Panc1 (cell line): ENCODE data around the gene TMEM92. TPM values are rescaled to one million over a fixed set of nuclear protein-coding genes. Genes with fewer than 3 reads are reported as not detected.

Source experiments
- ATAC-seq: fragments of 200-7000 bp; cut with Tn5 transposase; 2 replicates; pipeline ENCODE4 v1.9.1; 2020; ENCODE audit warnings: mild to moderate bottlenecking, moderate library complexity
- BruUV-seq: library from RNA; stranded (reverse); fragments of 400-500 nt; replicated peaks from 2 replicates; lab custom pipeline; 2021; lab: Mats Ljungman, UMichigan
- CTCF ChIA-PET: fragments of 300-600 bp; sonication (Branson Sonifier 250); formaldehyde crosslinking; loops from one replicate; lab custom pipeline; 2022; ENCODE audit warnings: antibody characterized with exemption; lab: Charles Lee
- POLR2A ChIA-PET: fragments of 300-600 bp; sonication (Branson Sonifier 250); formaldehyde crosslinking; loops from one replicate; lab custom pipeline; 2022; ENCODE audit warnings: antibody characterized with exemption; lab: Charles Lee
- DNase-seq: peaks from one replicate; pipeline ENCODE4 v3.0.0-alpha.2; 2010; ENCODE audit warnings: low read depth, low spot score
- H3K27ac ChIP-seq: 2 replicates; pipeline ENCODE4 v1.5.1; 2011; ENCODE audit warnings: mild to moderate bottlenecking, low read length, inconsistent platforms
- H3K27me3 ChIP-seq: fragments of 200-500 bp; sonication (Bioruptor generic); 2 replicates; pipeline ENCODE4 v1.6.0; 2014; ENCODE audit warnings: low read length, inconsistent platforms; ENCODE audit not compliant: control insufficient read depth, insufficient read depth
- H3K36me3 ChIP-seq: fragments of 200-500 bp; sonication (Bioruptor generic); 2 replicates; pipeline ENCODE4 v1.5.1; 2014; ENCODE audit warnings: inconsistent platforms, mild to moderate bottlenecking, low read length, moderate library complexity; ENCODE audit not compliant: control insufficient read depth, insufficient read depth
- H3K4me1 ChIP-seq: 2 replicates; pipeline ENCODE4 v1.5.1; 2011; ENCODE audit warnings: inconsistent platforms, mild to moderate bottlenecking, low read length, moderate library complexity; ENCODE audit not compliant: control insufficient read depth, insufficient read depth
- H3K4me3 ChIP-seq, 2 experiments: 2 replicates each; pipeline ENCODE4 v1.5.1; 2011 to 2012; ENCODE audit warnings: low read depth in 2 of 2, low read length in 2 of 2, mild to moderate bottlenecking in 2 of 2, inconsistent platforms in 1 of 2, moderate library complexity in 1 of 2
- H3K9me3 ChIP-seq: fragments of 200-500 bp; sonication (Bioruptor generic); 2 replicates; pipeline ENCODE4 v1.5.1; 2014; ENCODE audit warnings: low read depth, mild to moderate bottlenecking, inconsistent platforms, low read length, moderate library complexity; ENCODE audit not compliant: control insufficient read depth, insufficient read depth
- POLR2AphosphoS5 ChIP-seq: IDR thresholded peaks from 2 replicates; pipeline ENCODE4 v1.6.1; 2012; ENCODE audit warnings: mild to moderate bottlenecking, low read depth, low read length, moderate library complexity
- SIN3A ChIP-seq: IDR thresholded peaks from 2 replicates; pipeline ENCODE4 v1.6.1; 2012; ENCODE audit warnings: low read depth, mild to moderate bottlenecking, low read length, moderate library complexity, borderline replicate concordance; ENCODE audit not compliant: insufficient read depth
- TCF7L2 ChIP-seq: IDR thresholded peaks from 2 replicates; pipeline ENCODE4 v1.6.1; 2011; ENCODE audit warnings: mild to moderate bottlenecking, low read depth, low read length, inconsistent platforms
- in situ Hi-C: cut with HindIII; loops from 2 replicates; pipeline ENCODE4 v1.10.0; 2016; ENCODE audit warnings: low sequenced_read_pairs, low pct_unique_long_range_greater_than_20kb
- intact Hi-C: fragments of 100-400 bp; cut with micrococcal nuclease; formaldehyde crosslinking; loops from one replicate; pipeline ENCODE4 v1.10.0; 2022; ENCODE audit not compliant: unreplicated experiment
- total RNA-seq: library from RNA; stranded (reverse); gene quantifications from one replicate; pipeline ENCODE4 v1.2.1, GENCODE V29; 2021; ENCODE audit not compliant: unreplicated experiment
- TF ChIP-seq, protein P1 (sequence below): fragments of 450-650 bp; IDR thresholded peaks from 2 replicates; pipeline ENCODE4 v1.5.1; 2017; ENCODE audit warnings: mild to moderate bottlenecking
- TF ChIP-seq, protein P2 (sequence below), 2 experiments: IDR thresholded peaks; 2 replicates each; pipeline ENCODE4 v1.6.1; 2011 to 2012; ENCODE audit warnings: low read depth in 2 of 2, control low read depth in 1 of 2, low read length in 1 of 2, mild to moderate bottlenecking in 1 of 2, moderate library complexity in 1 of 2; ENCODE audit not compliant: insufficient read depth in 1 of 2

The TMEM92 gene
- total RNA-seq, 1 experiment from 2014 or later, result 0.54 TPM

DNA sequence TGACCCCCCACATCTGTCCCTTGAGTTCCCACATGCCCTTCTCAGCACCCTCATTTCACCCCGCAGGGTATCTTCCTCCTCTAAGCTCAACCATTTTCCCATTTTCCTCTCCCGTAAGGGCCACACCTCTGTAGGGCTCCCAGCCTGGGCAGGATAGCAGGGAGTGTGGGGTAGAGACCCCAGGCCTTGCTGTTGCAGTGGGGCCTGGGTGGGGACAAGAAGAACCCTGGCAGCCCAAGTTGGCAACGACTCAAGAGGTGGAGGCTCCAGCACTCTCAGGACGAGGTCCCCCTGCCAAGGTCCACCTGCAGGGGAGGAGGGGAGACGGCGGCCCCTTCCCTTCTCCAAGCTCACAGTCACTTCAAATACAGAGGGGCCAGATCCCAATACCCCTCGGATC lies 2.0 kb upstream of the TMEM92 start:
- ChIA-PET POLR2A (no interaction called here), CTCF (interaction anchor here (0.6 to 1.3 kb wide), 5 partner anchors 17 to 311 kb away, joined by 3 to 14 read pairs (median 5); partner anchors contain the start of gene COL1A1)
- intact Hi-C loops, result no loop called here
- Histone ChIP-seq H3K4me3 (peak overlapping the region; percentile 50 to 77; a peak in 3 of 4 replicates), H3K9me3 (no peaks in the 10 kb centered on the region), H3K27ac (peak overlapping the region; percentile 66; the same call in 1 of the 2 replicates), H3K36me3 (no peaks in the 10 kb centered on the region), H3K4me1 (peaks cover 19% of the 10 kb centered on the region), H3K27me3 (no peaks in the 10 kb centered on the region)
- ATAC-seq (no peak), DNase-seq (no peak)
- BruUV-seq, result no TSS peak
- TF ChIP-seq, protein P1, sequence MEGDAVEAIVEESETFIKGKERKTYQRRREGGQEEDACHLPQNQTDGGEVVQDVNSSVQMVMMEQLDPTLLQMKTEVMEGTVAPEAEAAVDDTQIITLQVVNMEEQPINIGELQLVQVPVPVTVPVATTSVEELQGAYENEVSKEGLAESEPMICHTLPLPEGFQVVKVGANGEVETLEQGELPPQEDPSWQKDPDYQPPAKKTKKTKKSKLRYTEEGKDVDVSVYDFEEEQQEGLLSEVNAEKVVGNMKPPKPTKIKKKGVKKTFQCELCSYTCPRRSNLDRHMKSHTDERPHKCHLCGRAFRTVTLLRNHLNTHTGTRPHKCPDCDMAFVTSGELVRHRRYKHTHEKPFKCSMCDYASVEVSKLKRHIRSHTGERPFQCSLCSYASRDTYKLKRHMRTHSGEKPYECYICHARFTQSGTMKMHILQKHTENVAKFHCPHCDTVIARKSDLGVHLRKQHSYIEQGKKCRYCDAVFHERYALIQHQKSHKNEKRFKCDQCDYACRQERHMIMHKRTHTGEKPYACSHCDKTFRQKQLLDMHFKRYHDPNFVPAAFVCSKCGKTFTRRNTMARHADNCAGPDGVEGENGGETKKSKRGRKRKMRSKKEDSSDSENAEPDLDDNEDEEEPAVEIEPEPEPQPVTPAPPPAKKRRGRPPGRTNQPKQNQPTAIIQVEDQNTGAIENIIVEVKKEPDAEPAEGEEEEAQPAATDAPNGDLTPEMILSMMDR, result no peak
- TF ChIP-seq, protein P2, sequence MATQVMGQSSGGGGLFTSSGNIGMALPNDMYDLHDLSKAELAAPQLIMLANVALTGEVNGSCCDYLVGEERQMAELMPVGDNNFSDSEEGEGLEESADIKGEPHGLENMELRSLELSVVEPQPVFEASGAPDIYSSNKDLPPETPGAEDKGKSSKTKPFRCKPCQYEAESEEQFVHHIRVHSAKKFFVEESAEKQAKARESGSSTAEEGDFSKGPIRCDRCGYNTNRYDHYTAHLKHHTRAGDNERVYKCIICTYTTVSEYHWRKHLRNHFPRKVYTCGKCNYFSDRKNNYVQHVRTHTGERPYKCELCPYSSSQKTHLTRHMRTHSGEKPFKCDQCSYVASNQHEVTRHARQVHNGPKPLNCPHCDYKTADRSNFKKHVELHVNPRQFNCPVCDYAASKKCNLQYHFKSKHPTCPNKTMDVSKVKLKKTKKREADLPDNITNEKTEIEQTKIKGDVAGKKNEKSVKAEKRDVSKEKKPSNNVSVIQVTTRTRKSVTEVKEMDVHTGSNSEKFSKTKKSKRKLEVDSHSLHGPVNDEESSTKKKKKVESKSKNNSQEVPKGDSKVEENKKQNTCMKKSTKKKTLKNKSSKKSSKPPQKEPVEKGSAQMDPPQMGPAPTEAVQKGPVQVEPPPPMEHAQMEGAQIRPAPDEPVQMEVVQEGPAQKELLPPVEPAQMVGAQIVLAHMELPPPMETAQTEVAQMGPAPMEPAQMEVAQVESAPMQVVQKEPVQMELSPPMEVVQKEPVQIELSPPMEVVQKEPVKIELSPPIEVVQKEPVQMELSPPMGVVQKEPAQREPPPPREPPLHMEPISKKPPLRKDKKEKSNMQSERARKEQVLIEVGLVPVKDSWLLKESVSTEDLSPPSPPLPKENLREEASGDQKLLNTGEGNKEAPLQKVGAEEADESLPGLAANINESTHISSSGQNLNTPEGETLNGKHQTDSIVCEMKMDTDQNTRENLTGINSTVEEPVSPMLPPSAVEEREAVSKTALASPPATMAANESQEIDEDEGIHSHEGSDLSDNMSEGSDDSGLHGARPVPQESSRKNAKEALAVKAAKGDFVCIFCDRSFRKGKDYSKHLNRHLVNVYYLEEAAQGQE (IDR thresholded peaks at IDR 0.05; ENCODE audit: insufficient read depth in 1 of 2, low read depth in 2 of 2, low read length in 1 of 2), result no peak
- TF ChIP-seq TCF7L2 (no peak), POLR2AphosphoS5 (no peak), SIN3A (no peak)
- in situ Hi-C loops, result no loop called here

DNA sequence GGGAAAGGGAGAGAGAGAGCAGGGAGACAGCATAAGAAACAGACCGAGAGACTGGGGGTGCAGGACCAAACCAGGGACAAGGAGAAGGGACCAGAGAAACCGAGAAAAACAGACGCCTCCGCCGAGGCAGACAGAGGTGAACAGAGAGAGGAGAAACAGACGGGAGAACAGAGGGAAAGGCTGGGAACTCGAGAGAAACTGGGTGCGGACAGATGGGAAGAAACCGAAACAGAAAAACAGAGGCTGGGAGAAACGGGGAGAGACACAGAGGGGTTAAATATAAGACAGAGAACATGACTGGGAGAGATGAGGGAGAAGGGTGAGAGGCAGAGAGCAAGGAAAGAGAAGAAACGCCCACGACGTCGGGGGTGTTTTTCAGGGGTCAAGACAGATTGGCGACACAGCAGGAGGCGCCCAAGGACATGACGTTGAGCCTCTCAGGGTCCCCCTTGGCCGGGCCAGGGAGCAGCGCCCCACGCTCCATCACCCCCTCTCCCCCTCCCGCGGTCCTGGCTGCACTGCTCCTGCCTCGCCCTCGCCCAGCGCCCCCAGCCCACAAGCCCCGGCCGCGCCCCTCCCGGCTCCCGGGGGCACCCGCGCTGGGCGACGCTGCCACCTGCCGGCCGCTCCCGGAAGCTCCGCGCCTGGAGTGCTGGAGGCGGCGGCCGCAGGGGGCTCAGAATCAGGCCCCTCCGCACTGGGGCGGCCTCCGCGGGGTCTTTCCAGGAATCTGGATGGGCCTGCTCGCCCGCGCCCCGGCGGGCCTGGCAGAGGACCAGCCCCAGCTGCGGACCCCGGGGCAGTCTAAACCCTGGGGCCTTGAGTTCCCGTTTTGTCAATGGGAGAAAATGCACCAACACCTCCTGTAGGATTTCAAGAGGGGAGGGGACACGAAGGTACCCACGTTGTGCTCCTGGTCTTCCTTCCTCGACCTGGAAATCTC lies 1.3 kb upstream of the TMEM92 start:
- H3K4me3 ChIP-seq, result peak overlapping the region; percentile 50 to 77
- ATAC-seq, result peak; percentile 67
- TF ChIP-seq SIN3A, result no peak
- no peak for TF ChIP-seq TCF7L2
- TF ChIP-seq, protein P2 (IDR thresholded peaks at IDR 0.05; ENCODE audit: insufficient read depth in 1 of 2, low read depth in 2 of 2, low read length in 1 of 2), result no peak
- no peak for TF ChIP-seq POLR2AphosphoS5
- TF ChIP-seq, protein P1, result peak; percentile 99
- no peaks in the 10 kb centered on the region for H3K27me3 ChIP-seq
- peaks cover 12% of the 10 kb centered on the region for H3K4me1 ChIP-seq
- H3K9me3 ChIP-seq, result no peaks in the 10 kb centered on the region
- POLR2A ChIA-PET, result no interaction called here
- DNase-seq, result no peak
- CTCF ChIA-PET, result interaction anchor here (0.6 to 2.6 kb wide), 5 partner anchors 60 to 148 kb away, joined by 3 to 35 read pairs (median 10); partner anchors contain the start of gene COL1A1
- intact Hi-C loops, result loop anchor here (1.0 kb wide), 1 partner anchor 73 kb away; no protein-coding TSS in a partner anchor
- BruUV-seq, result no TSS peak
- in situ Hi-C loops, result no loop called here
- H3K36me3 ChIP-seq, result no peaks in the 10 kb centered on the region
- peak overlapping the region; percentile 66; the same call in 1 of the 2 replicates for H3K27ac ChIP-seq
